Neural cell (in vitro differentiated cells): Measurements from ENCODE around the gene C1orf50. TPM values are rescaled to one million over a fixed set of nuclear protein-coding genes. Genes with fewer than 3 reads are reported as not detected.

Experiments
- H2AFZ ChIP-seq: fragments of 200-600, 300-800 bp; sonication (generic), shearing (Covaris generic); 2 replicates; pipeline ENCODE4 v1.6.0; 2014; ENCODE audit warnings: low read depth, mild to moderate bottlenecking, antibody characterized with exemption, low read length, moderate library complexity
- H3F3A ChIP-seq: fragments of 200-600 bp; shearing (Covaris generic); 2 replicates; pipeline ENCODE4 v1.6.1; 2016; ENCODE audit warnings: mild to moderate bottlenecking, moderate library complexity, mixed read lengths, antibody characterized with exemption, low read length; ENCODE audit not compliant: insufficient read depth, poor library complexity, severe bottlenecking
- H3K27ac ChIP-seq: fragments of 200-600, 300-800 bp; sonication (generic), shearing (Covaris generic); 2 replicates; pipeline ENCODE4 v1.5.1; 2014; ENCODE audit warnings: mild to moderate bottlenecking, low read length, moderate library complexity
- H3K27me3 ChIP-seq: fragments of 300-800, 200-600 bp; sonication (generic), shearing (Covaris generic); 2 replicates; pipeline ENCODE4 v1.6.0; 2014; ENCODE audit warnings: mild to moderate bottlenecking, low read depth, low read length, moderate library complexity; ENCODE audit not compliant: insufficient read depth
- H3K36me3 ChIP-seq: fragments of 300-800, 200-600 bp; sonication (generic), shearing (Covaris generic); 2 replicates; pipeline ENCODE4 v1.5.1; 2014; ENCODE audit warnings: mild to moderate bottlenecking, antibody characterized with exemption, low read length, moderate library complexity; ENCODE audit not compliant: insufficient read depth
- H3K4me2 ChIP-seq: fragments of 300-800, 200-600 bp; sonication (generic), shearing (Covaris generic); 2 replicates; pipeline ENCODE4 v1.6.0; 2014; ENCODE audit warnings: mild to moderate bottlenecking, low read length
- H3K4me3 ChIP-seq: fragments of 300-800, 200-600 bp; sonication (generic), shearing (Covaris generic); 2 replicates; pipeline ENCODE4 v1.5.1; 2014; ENCODE audit warnings: mild to moderate bottlenecking, low read length, moderate library complexity
- H3K79me2 ChIP-seq: fragments of 200-600 bp; shearing (Covaris generic); replicated peaks from 2 replicates; pipeline ENCODE4 v1.6.0; 2014; ENCODE audit warnings: mild to moderate bottlenecking, low read length, moderate library complexity; ENCODE audit not compliant: insufficient read depth
- H3K9ac ChIP-seq: fragments of 300-800, 200-600 bp; sonication (generic), shearing (Covaris generic); 2 replicates; pipeline ENCODE4 v1.6.1; 2016; ENCODE audit warnings: mild to moderate bottlenecking, low read length, mixed read lengths
- H3K9me2 ChIP-seq: fragments of 200-600 bp; shearing (Covaris generic); 2 replicates; pipeline ENCODE4 v1.6.1; 2016; ENCODE audit warnings: mild to moderate bottlenecking, low read length, mixed read lengths; ENCODE audit not compliant: insufficient read depth
- H3K9me3 ChIP-seq: fragments of 200-600, 300-800 bp; sonication (generic), shearing (Covaris generic); 2 replicates; pipeline ENCODE4 v1.6.1; 2016; ENCODE audit warnings: mild to moderate bottlenecking, mixed run types, low read length, moderate library complexity, mixed read lengths
- H4K20me1 ChIP-seq: fragments of 200-600 bp; shearing (Covaris generic); 2 replicates; pipeline ENCODE4 v1.6.1; 2016; ENCODE audit warnings: mild to moderate bottlenecking, mixed run types; ENCODE audit not compliant: insufficient read depth
- CTCF ChIP-seq: fragments of 450-650 bp; IDR thresholded peaks from 2 replicates; pipeline ENCODE4 v1.5.1; 2014; ENCODE audit warnings: antibody characterized with exemption, mild to moderate bottlenecking, moderate library complexity; ENCODE audit not compliant: poor library complexity, severe bottlenecking
- EP300 ChIP-seq: fragments of 450-650 bp; conservative IDR thresholded peaks from 2 replicates; pipeline ENCODE4 v1.6.1; 2014; ENCODE audit warnings: antibody characterized with exemption, mild to moderate bottlenecking, moderate library complexity; ENCODE audit not compliant: poor library complexity, severe bottlenecking
- EZH2 ChIP-seq: fragments of 200-600, 300-800 bp; shearing (Covaris generic), sonication (generic); IDR thresholded peaks from 2 replicates; pipeline ENCODE4 v1.6.1; 2014; ENCODE audit warnings: antibody characterized with exemption, low read length, borderline replicate concordance, mild to moderate bottlenecking; ENCODE audit not compliant: insufficient read depth, poor library complexity, severe bottlenecking
- MXI1 ChIP-seq: fragments of 450-650 bp; conservative IDR thresholded peaks from 2 replicates; pipeline ENCODE4 v1.6.1; 2014; ENCODE audit warnings: antibody characterized with exemption, mild to moderate bottlenecking; ENCODE audit not compliant: poor library complexity, severe bottlenecking
- POLR2AphosphoS5 ChIP-seq: IDR thresholded peaks from 2 replicates; pipeline ENCODE4 v1.6.1; 2012
- RAD21 ChIP-seq: fragments of 450-650 bp; conservative IDR thresholded peaks from 2 replicates; pipeline ENCODE4 v1.6.1; 2014; ENCODE audit warnings: antibody characterized with exemption, mild to moderate bottlenecking, moderate library complexity
- REST ChIP-seq: IDR thresholded peaks from 2 replicates; pipeline ENCODE4 v1.6.1; 2012; ENCODE audit warnings: borderline replicate concordance
- SMC3 ChIP-seq: fragments of 450-650 bp; conservative IDR thresholded peaks from 2 replicates; pipeline ENCODE4 v1.6.1; 2014; ENCODE audit warnings: antibody characterized with exemption, mild to moderate bottlenecking, moderate library complexity; ENCODE audit not compliant: poor library complexity
- TAF1 ChIP-seq: IDR thresholded peaks from 2 replicates; pipeline ENCODE4 v1.6.1; 2012; ENCODE audit warnings: low read depth
- polyA plus RNA-seq: library from polyadenylated mRNA; depleted of rRNA; stranded (reverse); fragments of >200 nt; gene quantifications from 2 replicates; pipeline ENCODE4 v1.2.3, GENCODE V29; 2014

The C1orf50 gene
- polyA plus RNA-seq, 1 donor from 2014 or later: 26.7 TPM

- TF ChIP-seq RAD21: no peak
These were observed 29.8 kb upstream of the C1orf50 start (continued) for GRCh38 chr1:42737257-42737656.

DNA sequence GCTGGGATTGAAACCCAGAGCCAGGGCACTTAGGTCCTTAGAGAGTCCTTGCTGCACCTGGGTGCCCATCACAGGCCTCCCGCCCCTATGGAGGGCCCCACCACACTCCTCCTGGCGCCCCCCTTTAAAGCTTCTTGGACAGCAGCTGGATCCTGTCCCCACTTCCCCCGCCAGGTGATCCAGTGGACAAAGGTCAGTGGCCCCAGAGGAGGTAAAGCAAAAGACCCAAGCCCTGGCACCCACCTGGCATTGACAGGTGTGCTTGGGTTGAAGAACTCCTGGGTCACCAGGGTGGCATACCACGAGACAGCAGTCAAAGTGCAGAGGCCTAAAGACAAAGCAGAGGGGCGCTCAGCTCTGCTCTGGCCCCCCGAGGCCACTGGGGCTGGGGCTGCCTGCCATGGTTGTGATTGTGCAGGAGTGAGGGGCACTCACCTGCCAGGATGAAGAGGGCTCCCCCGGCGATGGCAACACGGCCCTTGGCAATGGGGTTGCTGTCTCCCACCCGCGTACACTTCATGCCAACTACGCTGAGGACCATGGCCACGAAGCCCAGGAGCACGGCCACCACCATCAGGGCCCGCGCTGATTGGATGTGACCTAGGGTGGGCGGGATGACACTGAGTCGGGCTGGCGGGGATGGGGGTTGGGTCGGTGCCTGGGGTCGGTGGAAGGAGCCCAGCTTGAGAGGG lies 28.9 kb upstream of the C1orf50 start:
- H2AFZ ChIP-seq: no peak overlapping the region
- H3K4me2 ChIP-seq: no peak overlapping the region
- H3K9ac ChIP-seq: no peak overlapping the region
- H4K20me1 ChIP-seq: no peaks in the 10 kb centered on the region
- no peaks in the 10 kb centered on the region for H3K9me3 ChIP-seq
- no peak overlapping the region for H3K4me3 ChIP-seq
- H3K36me3 ChIP-seq: no peaks in the 10 kb centered on the region
- no peaks in the 10 kb centered on the region for H3K9me2 ChIP-seq
- H3K27me3 ChIP-seq: no peaks in the 10 kb centered on the region
- H3F3A ChIP-seq: no peaks in the 10 kb centered on the region
- H3K27ac ChIP-seq: no peak overlapping the region
- TF ChIP-seq EZH2 (no peak), EP300 (no peak), CTCF (no peak), SMC3 (no peak), MXI1 (no peak), TAF1 (no peak), REST (no peak), RAD21 (no peak), POLR2AphosphoS5 (no peak)
- no peaks in the 10 kb centered on the region for H3K79me2 ChIP-seq

GRCh38 chr1:42738678-42739226 lies 28.3 kb upstream of the C1orf50 start:
- no peaks in the 10 kb centered on the region for H3K9me3 ChIP-seq
- H3K27me3 ChIP-seq: no peaks in the 10 kb centered on the region
- no peak overlapping the region for H3K4me3 ChIP-seq
- no peaks in the 10 kb centered on the region for H4K20me1 ChIP-seq
- no peaks in the 10 kb centered on the region for H3K36me3 ChIP-seq
- H3K9ac ChIP-seq: no peak overlapping the region
- H3K4me2 ChIP-seq: no peak overlapping the region
- TF ChIP-seq SMC3: no peak
- TF ChIP-seq REST: no peak
- no peak for TF ChIP-seq EZH2
- no peak for TF ChIP-seq POLR2AphosphoS5
- no peak for TF ChIP-seq RAD21
- TF ChIP-seq EP300: no peak
- no peak for TF ChIP-seq CTCF
- TF ChIP-seq TAF1: no peak
- TF ChIP-seq MXI1: no peak
- H3K27ac ChIP-seq: no peak overlapping the region
- H3K9me2 ChIP-seq: no peaks in the 10 kb centered on the region
- H3K79me2 ChIP-seq: no peaks in the 10 kb centered on the region
- no peaks in the 10 kb centered on the region for H3F3A ChIP-seq
- no peak overlapping the region for H2AFZ ChIP-seq
